Liver (tissue), 3 donors: ENCODE results near the gene DAAM1.

Experiments
- ATF3 ChIP-seq: IDR thresholded peaks from 2 replicates; pipeline ENCODE4 v1.6.1; 2016; ENCODE audit warnings: antibody characterized with exemption
- CTCF ChIP-seq: fragments of 150-350 bp; IDR thresholded peaks from 2 replicates; pipeline ENCODE4 v1.5.1; 2017; ENCODE audit warnings: improper control_type of control experiment, low read depth, low read length; ENCODE audit not compliant: missing input control
- MAX ChIP-seq: IDR thresholded peaks from 2 replicates; pipeline ENCODE4 v1.6.1; 2016; ENCODE audit warnings: antibody characterized with exemption
- RAD21 ChIP-seq, 2 donors: IDR thresholded peaks; 2 replicates each; pipeline ENCODE4 v1.6.1; 2016; ENCODE audit warnings: antibody characterized with exemption in 2 of 2, mild to moderate bottlenecking in 2 of 2
- RXRA ChIP-seq, 2 donors: IDR thresholded peaks; 2 replicates each; pipeline ENCODE4 v1.6.1; 2017 to 2018; ENCODE audit warnings: antibody characterized with exemption in 2 of 2, mild to moderate bottlenecking in 1 of 2
- TAF1 ChIP-seq: conservative IDR thresholded peaks from 2 replicates; pipeline ENCODE4 v1.6.1; 2016; ENCODE audit warnings: antibody characterized with exemption, mild to moderate bottlenecking
- ZBTB33 ChIP-seq: IDR thresholded peaks from 2 replicates; pipeline ENCODE4 v1.6.1; 2016; ENCODE audit warnings: antibody characterized with exemption
- donor health status: healthy.
- donor health status: healthy.

- TF ChIP-seq RAD21 (IDR thresholded peaks at IDR 0.05) (no peak), RXRA (IDR thresholded peaks at IDR 0.05) (no peak), MAX (no peak), CTCF (no peak), ZBTB33 (no peak), ATF3 (no peak), TAF1 (no peak)
These were observed 207.2 kb downstream of the DAAM1 start for GRCh38 chr14:59395672-59396071.
